Measurements from ENCODE around the gene IL20.
"Not testable (repeated sequence)": the region's sequence is repeated elsewhere in the genome, so short reads cannot be mapped to it uniquely, and the experiment has no call there.

IL20 gene

GRCh38 chr1:206841609-206842323 is 23.7 kb upstream of the IL20 start:
- in situ Hi-C loops (cut with MboI; ENCODE audit: low sequenced_read_pairs): no loop called here

- in situ Hi-C loops (cut with MboI; ENCODE audit: low sequenced_read_pairs): no loop called here
Observed at GRCh38 chr1:206842854-206843253, 22.6 kb upstream of the IL20 start.

GRCh38 chr1:206843626-206844025 is 21.8 kb upstream of the IL20 start:
- in situ Hi-C loops (cut with MboI; ENCODE audit: low sequenced_read_pairs): no loop called here

GRCh38 chr1:206846487-206846886 is 18.9 kb upstream of the IL20 start:
- in situ Hi-C loops (cut with MboI; ENCODE audit: low sequenced_read_pairs): no loop called here

GRCh38 chr1:206847337-206847834 is 18.0 kb upstream of the IL20 start:
- in situ Hi-C loops (cut with MboI; ENCODE audit: low sequenced_read_pairs): no loop called here

GRCh38 chr1:206847946-206848345 is 17.5 kb upstream of the IL20 start:
- in situ Hi-C loops (cut with MboI; ENCODE audit: low sequenced_read_pairs): no loop called here

- in situ Hi-C loops (cut with MboI; ENCODE audit: low sequenced_read_pairs): no loop called here
Observed at GRCh38 chr1:206850401-206850800, 15.0 kb upstream of the IL20 start.

GRCh38 chr1:206851341-206852010 is 13.9 kb upstream of the IL20 start:
- in situ Hi-C loops (cut with MboI; ENCODE audit: low sequenced_read_pairs): no loop called here

- in situ Hi-C loops (cut with MboI; ENCODE audit: low sequenced_read_pairs): not testable (repeated sequence)
Observed at GRCh38 chr1:206852662-206853061, 12.8 kb upstream of the IL20 start.

GRCh38 chr1:206853696-206854095 is 11.7 kb upstream of the IL20 start:
- in situ Hi-C loops (cut with MboI; ENCODE audit: low sequenced_read_pairs): not testable (repeated sequence)

GRCh38 chr1:206854401-206855129 is 10.9 kb upstream of the IL20 start:
- in situ Hi-C loops (cut with MboI; ENCODE audit: low sequenced_read_pairs): no loop called here

GRCh38 chr1:206855859-206856258 is 9.6 kb upstream of the IL20 start:
- in situ Hi-C loops (cut with MboI; ENCODE audit: low sequenced_read_pairs): no loop called here

GRCh38 chr1:206856674-206857464 is 8.6 kb upstream of the IL20 start:
- in situ Hi-C loops (cut with MboI; ENCODE audit: low sequenced_read_pairs): no loop called here

- in situ Hi-C loops (cut with MboI; ENCODE audit: low sequenced_read_pairs): no loop called here
Observed at GRCh38 chr1:206859082-206859521, 6.3 kb upstream of the IL20 start.

- in situ Hi-C loops (cut with MboI; ENCODE audit: low sequenced_read_pairs): no loop called here
Observed at GRCh38 chr1:206860165-206860564, 5.3 kb upstream of the IL20 start.

GRCh38 chr1:206863266-206863665 is 2.2 kb upstream of the IL20 start:
- in situ Hi-C loops (cut with MboI; ENCODE audit: low sequenced_read_pairs): no loop called here

GRCh38 chr1:206866062-206866461 is 639 bp downstream of the IL20 start:
- in situ Hi-C loops (cut with MboI; ENCODE audit: low sequenced_read_pairs): no loop called here

GRCh38 chr1:206867239-206867638 is 1.8 kb downstream of the IL20 start:
- in situ Hi-C loops (cut with MboI; ENCODE audit: low sequenced_read_pairs): no loop called here

- in situ Hi-C loops (cut with MboI; ENCODE audit: low sequenced_read_pairs): no loop called here
Observed at GRCh38 chr1:206867716-206868115, 2.3 kb downstream of the IL20 start.

- in situ Hi-C loops (cut with MboI; ENCODE audit: low sequenced_read_pairs): no loop called here
Observed at GRCh38 chr1:206868264-206868663, 2.8 kb downstream of the IL20 start.

GRCh38 chr1:206872139-206872538 is 6.7 kb downstream of the IL20 start:
- in situ Hi-C loops (cut with MboI; ENCODE audit: low sequenced_read_pairs): no loop called here
